K562 (cell line): Measurements from ENCODE around the gene CHEK2. TPM values are rescaled to one million over a fixed set of nuclear protein-coding genes. Genes with fewer than 3 reads are reported as not detected.

Source experiments
- ATAC-seq: fragments of 200-7000 bp; cut with Tn5 transposase; 3 replicates; pipeline ENCODE4 v1.9.1; 2020; ENCODE audit warnings: moderate library complexity
- BruUV-seq: library from RNA; stranded (reverse); fragments of 400-500 nt; replicated peaks from 2 replicates; lab custom pipeline; 2021; lab: Mats Ljungman, UMichigan
- CTCF ChIA-PET: fragments of 300-600 bp; formaldehyde crosslinking; extraction: SDS; loops from one replicate; lab custom pipeline; 2021; ENCODE audit warnings: low intra/inter-chr PET ratio; lab: Yijun Ruan, JAX
- POLR2A ChIA-PET: fragments of 300-600, 350-650 bp; sonication (Branson Sonifier 250); formaldehyde crosslinking; extraction: SDS; loops from one replicate; lab custom pipeline; 2021; ENCODE audit warnings: antibody characterized with exemption, inconsistent platforms; lab: Yijun Ruan, JAX
- DNase-seq, 4 experiments: peaks; one replicate each; pipeline versions ENCODE4 v3.0.0 to v3.0.0-alpha.2; 2011 to 2018; ENCODE audit warnings: low spot score in 3 of 4, mixed read lengths in 3 of 4; ENCODE audit errors: extremely low read depth in 1 of 4
- FAIRE-seq: peaks from 2 replicates; lab custom pipeline; 2011; peaks lifted over from hg19 to GRCh38; lab: Jason Lieb, UNC
- H2AFZ ChIP-seq: 2 replicates; pipeline ENCODE4 v1.6.0; 2011; ENCODE audit warnings: low read depth, low read length, control low read depth, inconsistent platforms
- H3K27ac ChIP-seq: fragments of 200-600 bp; 3 replicates; pipeline ENCODE4 v1.8.0; 2011; ENCODE audit warnings: low read depth, mild to moderate bottlenecking, control low read depth, inconsistent platforms, low read length, moderate library complexity, mixed read lengths; ENCODE audit errors: extremely low read depth
- H3K27me3 ChIP-seq, 2 experiments: fragments of 300-600 bp in 1 of 2; 2 replicates in 1 of 2; 3 replicates in 1 of 2; pipeline versions ENCODE4 v1.6.0 to v1.8.0; 2011; ENCODE audit warnings: inconsistent platforms in 2 of 2, low read length in 2 of 2, mild to moderate bottlenecking in 1 of 2, mixed read lengths in 1 of 2, moderate library complexity in 1 of 2; ENCODE audit not compliant: control insufficient read depth in 2 of 2, insufficient read depth in 2 of 2
- H3K36me3 ChIP-seq: fragments of 300-600 bp; 3 replicates; pipeline ENCODE4 v1.8.0; 2011; ENCODE audit warnings: mild to moderate bottlenecking, low read length, inconsistent platforms; ENCODE audit not compliant: control insufficient read depth, insufficient read depth
- H3K4me1 ChIP-seq, 2 experiments: fragments of 200-600 bp in 1 of 2; replicated peaks in 1 of 2; 2 replicates in 1 of 2; 3 replicates in 1 of 2; pipeline versions ENCODE4 v1.5.1 to v1.8.0; 2011; ENCODE audit warnings: inconsistent platforms in 2 of 2, low read length in 2 of 2, mild to moderate bottlenecking in 1 of 2, mixed read lengths in 1 of 2, moderate library complexity in 1 of 2; ENCODE audit not compliant: control insufficient read depth in 2 of 2, insufficient read depth in 2 of 2
- H3K4me2 ChIP-seq: 2 replicates; pipeline ENCODE4 v1.6.1; 2011; ENCODE audit warnings: low read length, control low read depth, inconsistent platforms, mixed read lengths; ENCODE audit not compliant: insufficient read depth
- H3K4me3 ChIP-seq: fragments of 200-600 bp; sonication (generic), shearing (Covaris generic); 2 replicates; pipeline ENCODE4 v1.5.1; 2016; ENCODE audit warnings: control low read depth, inconsistent platforms
- H3K79me2 ChIP-seq: fragments of 200-600 bp; 3 replicates; pipeline ENCODE4 v1.8.0; 2011; ENCODE audit warnings: low read length, inconsistent platforms; ENCODE audit not compliant: control insufficient read depth, insufficient read depth
- H3K9ac ChIP-seq, 2 experiments: 2 replicates each; pipeline versions ENCODE4 v1.6.0 to v1.6.1; 2011; ENCODE audit warnings: low read depth in 2 of 2, low read length in 2 of 2, control low read depth in 1 of 2, inconsistent platforms in 1 of 2, mild to moderate bottlenecking in 1 of 2, mixed read lengths in 1 of 2; ENCODE audit not compliant: insufficient read depth in 1 of 2
- H3K9me1 ChIP-seq: one replicate; pipeline ENCODE4 v1.6.0; 2011; ENCODE audit warnings: inconsistent platforms, mild to moderate bottlenecking, low read length, moderate library complexity; ENCODE audit not compliant: control insufficient read depth, insufficient read depth
- H3K9me3 ChIP-seq: replicated peaks from 2 replicates; pipeline ENCODE4 v1.5.1; 2011; ENCODE audit warnings: low read depth, low read length, inconsistent platforms; ENCODE audit not compliant: control insufficient read depth, insufficient read depth
- H4K20me1 ChIP-seq: replicated peaks from 2 replicates; pipeline ENCODE4 v1.6.1; 2011; ENCODE audit warnings: low read length, inconsistent platforms, mixed read lengths; ENCODE audit not compliant: control insufficient read depth, insufficient read depth
- FIP1L1 ChIP-seq: fragments of 200-400 bp; formaldehyde crosslinking; IDR thresholded peaks from 2 replicates; pipeline ENCODE4 v1.6.1; 2018; ENCODE audit warnings: mild to moderate bottlenecking, low read depth, low read length; ENCODE audit not compliant: poor library complexity, severe bottlenecking
- RBFOX2 ChIP-seq: fragments of 200-400 bp; formaldehyde crosslinking; IDR thresholded peaks from 2 replicates; pipeline ENCODE4 v1.6.1; 2017; ENCODE audit warnings: low read depth, mild to moderate bottlenecking, low read length, moderate library complexity
- SP2 ChIP-seq: IDR thresholded peaks from 2 replicates; pipeline ENCODE4 v1.6.1; 2011; ENCODE audit warnings: mild to moderate bottlenecking, low read depth, low read length, moderate library complexity; ENCODE audit not compliant: poor library complexity, severe bottlenecking; ENCODE audit errors: extremely low read depth
- YBX1 ChIP-seq: fragments of 450-650 bp; IDR thresholded peaks from 2 replicates; pipeline ENCODE4 v1.7.1; 2016; ENCODE audit warnings: mild to moderate bottlenecking
- ZNF12 ChIP-seq: sonication (generic); formaldehyde crosslinking; IDR thresholded peaks from 2 replicates; pipeline ENCODE4 v1.4.0; 2020; ENCODE audit warnings: mild to moderate bottlenecking, missing genetic modification reagents
- WGBS: fragments of 100-300 bp; shearing (Covaris generic); methylation state at CpG from one replicate; pipeline ENCODE4 v1.1.6; 2016; ENCODE audit warnings: low coverage, mixed read lengths; ENCODE audit not compliant: insufficient coverage; ENCODE audit errors: missing lambda C conversion rate; 5-methylcytosine and 5-hydroxymethylcytosine counted together
- in situ Hi-C: fragments of 300-500 bp; cut with MboI; formaldehyde crosslinking; loops from 4 replicates; pipeline ENCODE4 v1.15.0; 2018; ENCODE audit warnings: inconsistent platforms, mixed read lengths
- intact Hi-C: fragments of 100-400 bp; cut with micrococcal nuclease; formaldehyde crosslinking; loops from 2 replicates; pipeline ENCODE4 v1.14.2; 2022
- polyA plus RNA-seq, 8 experiments: library from polyadenylated mRNA; depleted of rRNA in 4 of 8; stranded (reverse) in 5 of 8; unstranded in 3 of 8; fragments of >200 nt; fragmentation: Nextera tagmentation in 2 of 8; fragmentation: Illumina TruSeq in 1 of 8; extraction: Ambion mirVana in 2 of 8; extraction: Trizol in 1 of 8; gene quantifications; 2 replicates each; pipeline versions ENCODE4 v1.2.1 to v1.2.3, GENCODE V29; 2011 to 2014; ENCODE audit warnings: inconsistent platforms in 1 of 8, missing spikeins in 1 of 8
- total RNA-seq, 7 experiments: library from RNA; depleted of rRNA in 6 of 7; stranded (reverse); fragments of >200 nt in 6 of 7; fragmentation: Illumina TruSeq in 2 of 7; extraction: Trizol in 2 of 7; gene quantifications; 2 replicates each; pipeline versions ENCODE4 v1.2.1 to v1.2.3, GENCODE V29; 2011 to 2021; ENCODE audit warnings: low replicate concordance in 1 of 7
- TF ChIP-seq, protein P1 (sequence below): fragments of 450-650 bp; IDR thresholded peaks from 2 replicates; pipeline ENCODE4 v1.6.1; 2016; ENCODE audit warnings: antibody characterized with exemption

CHEK2 gene
- total and polyA plus RNA-seq, 9 of the 15 experiments (the other 6 are each of a cell fraction or from before 2014, with no cell fraction given) = 28.7 to 102 (median 58.0) TPM

DNA sequence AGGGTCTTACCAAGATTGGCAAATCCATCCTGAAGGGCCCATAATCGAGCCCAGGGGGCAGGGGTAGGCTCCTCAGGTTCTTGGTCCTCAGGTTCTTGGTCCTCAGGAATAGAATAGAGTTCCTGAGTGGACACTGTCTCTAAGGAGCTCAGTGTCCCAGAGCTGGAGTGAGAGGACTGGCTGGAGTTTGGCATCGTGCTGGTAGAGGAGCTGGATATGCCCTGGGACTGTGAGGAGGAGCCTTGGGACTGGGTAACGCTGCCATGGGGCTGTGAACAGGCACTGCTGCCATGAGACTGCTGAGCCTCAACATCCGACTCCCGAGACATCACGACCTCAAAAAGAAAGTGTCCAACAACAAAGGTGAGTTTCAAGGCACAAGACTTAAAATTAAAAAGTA, 7.2 kb downstream of the CHEK2 start:
- Histone ChIP-seq H2AFZ (no peak overlapping the region), H3K4me2 (no peak overlapping the region), H3K36me3 (peaks cover 55% of the 10 kb centered on the region; the same call in 2 of the 3 replicates), H3K27ac (no peak overlapping the region), H3K9ac (no peak overlapping the region), H3K9me1 (no peaks in the 10 kb centered on the region), H3K4me3 (no peak overlapping the region), H3K79me2 (peaks cover 40% of the 10 kb centered on the region), H3K4me1 (peaks cover 0 to 5% of the 10 kb centered on the region in 2 experiments; a peak in 2 of 5 replicates), H3K9me3 (no peaks in the 10 kb centered on the region), H3K27me3 (no peaks in the 10 kb centered on the region), H4K20me1 (no peaks in the 10 kb centered on the region)
- DNase-seq (no peak), ATAC-seq (no peak), FAIRE-seq (no peak)
- intact Hi-C loops = no loop called here
- in situ Hi-C loops = no loop called here
- no TSS peak for BruUV-seq
- CTCF ChIA-PET = no interaction called here
- no peak for TF ChIP-seq RBFOX2
- TF ChIP-seq SP2 = no peak
- no peak for TF ChIP-seq YBX1
- POLR2A ChIA-PET = interaction anchor here (0.7 kb wide), 1 partner anchor 66 kb away, joined by 3 read pairs; the partner anchor contains the start of gene XBP1
- WGBS = 89% methylated on average over 5 of the region's 6 CpGs

DNA sequence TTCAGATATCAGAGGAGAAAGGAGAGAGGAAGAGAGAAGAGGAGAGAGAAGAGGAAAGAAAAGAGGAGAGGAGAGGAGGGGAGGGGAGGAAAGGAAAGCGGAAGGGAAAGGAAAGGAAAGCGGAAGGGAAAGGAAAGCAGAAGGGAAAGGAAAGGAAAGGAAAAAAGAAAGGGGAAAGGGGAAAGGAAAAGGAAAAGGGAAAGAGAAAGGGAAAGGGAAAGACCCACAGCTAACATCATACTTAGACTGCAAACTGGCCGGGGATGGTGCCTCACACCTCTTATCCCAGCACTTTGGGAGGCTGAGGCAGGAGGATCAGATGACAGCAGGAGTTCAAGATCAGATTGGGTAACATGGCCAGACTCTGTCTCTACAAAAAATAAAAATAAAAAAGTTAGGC, 11.4 kb downstream of the CHEK2 start:
- WGBS = 0% methylated on average over 2 of the region's 3 CpGs
- ATAC-seq (no peak), FAIRE-seq (no peak), DNase-seq (no peak)
- Histone ChIP-seq H3K4me2 (no peak overlapping the region), H3K9me1 (no peaks in the 10 kb centered on the region), H3K27me3 (no peaks in the 10 kb centered on the region), H3K4me3 (no peak overlapping the region), H3K27ac (no peak overlapping the region), H3K79me2 (peaks cover under 1% of the 10 kb centered on the region), H4K20me1 (no peaks in the 10 kb centered on the region), H3K9ac (no peak overlapping the region), H2AFZ (no peak overlapping the region), H3K4me1 (no peaks in the 10 kb centered on the region), H3K36me3 (peaks cover 63% of the 10 kb centered on the region; the same call in 2 of the 3 replicates), H3K9me3 (no peaks in the 10 kb centered on the region)
- intact Hi-C loops (no loop called here), in situ Hi-C loops (no loop called here)
- ChIA-PET POLR2A (no interaction called here), CTCF (no interaction called here)
- TF ChIP-seq ZNF12 (CRISPR knock-in tag) (no peak), FIP1L1 (no peak)
- TF ChIP-seq, protein P1, sequence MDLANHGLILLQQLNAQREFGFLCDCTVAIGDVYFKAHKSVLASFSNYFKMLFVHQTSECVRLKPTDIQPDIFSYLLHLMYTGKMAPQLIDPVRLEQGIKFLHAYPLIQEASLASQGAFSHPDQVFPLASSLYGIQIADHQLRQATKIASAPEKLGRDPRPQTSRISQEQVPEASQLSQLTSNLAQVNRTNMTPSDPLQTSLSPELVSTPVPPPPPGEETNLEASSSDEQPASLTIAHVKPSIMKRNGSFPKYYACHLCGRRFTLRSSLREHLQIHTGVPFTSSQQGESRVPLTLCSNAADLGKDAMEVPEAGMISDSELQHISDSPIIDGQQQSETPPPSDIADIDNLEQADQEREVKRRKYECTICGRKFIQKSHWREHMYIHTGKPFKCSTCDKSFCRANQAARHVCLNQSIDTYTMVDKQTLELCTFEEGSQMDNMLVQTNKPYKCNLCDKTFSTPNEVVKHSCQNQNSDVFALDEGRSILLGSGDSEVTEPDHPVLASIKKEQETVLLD = no peak
- BruUV-seq = no TSS peak
